DMS153 treated with DMSO at 0.1 percent for 48 hours (cell line): ENCODE measurements around the gene SMYD3.
"Not testable (repeated sequence)": the region's sequence is repeated elsewhere in the genome, so short reads cannot be mapped to it uniquely, and the experiment has no call there.

ENCODE experiments used
- DNase-seq: peaks from one replicate; lab custom pipeline; 2025; ENCODE audit not compliant: unreplicated experiment; lab: John Stamatoyannopoulos, UW

SMYD3 gene

DNA sequence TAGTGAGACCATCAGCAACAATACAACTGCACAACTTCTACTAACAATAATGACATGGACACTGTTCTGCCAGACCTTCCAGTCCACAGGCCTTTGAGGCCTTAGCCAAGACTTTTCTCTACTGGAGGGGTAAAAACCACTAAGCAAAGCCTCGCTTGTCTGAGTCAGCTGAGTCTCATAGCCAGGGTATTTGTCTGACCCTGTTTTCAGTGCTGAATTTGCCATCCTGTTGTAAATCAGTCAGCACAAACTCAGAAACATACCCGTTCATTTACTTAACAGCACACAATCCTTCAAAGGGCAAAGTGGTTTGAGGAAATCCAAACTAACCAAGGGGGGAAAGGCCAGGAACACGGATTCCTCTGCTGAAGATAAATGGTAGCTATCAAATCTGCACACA is 537.8 kb downstream of the SMYD3 start:
- DNase-seq = no peak

DNA sequence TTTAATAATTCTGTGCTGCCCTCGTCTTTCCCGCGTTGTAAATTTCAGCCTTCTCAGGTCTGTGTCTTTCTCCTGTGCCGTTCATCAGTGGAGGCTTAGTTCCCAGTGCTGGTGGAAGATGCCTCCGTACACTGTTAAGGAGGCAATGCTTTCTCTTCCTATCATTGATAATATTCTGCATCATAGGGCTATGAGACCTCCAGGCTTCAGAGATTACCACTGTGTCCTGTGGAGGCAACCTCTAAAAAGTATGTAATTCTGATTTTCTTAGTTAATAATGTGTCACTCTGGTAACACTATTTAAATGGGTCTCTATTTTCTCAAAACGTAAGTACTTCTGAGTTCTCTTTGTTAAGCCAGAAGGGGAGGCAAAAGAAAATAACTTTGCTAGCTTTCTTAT is 538.3 kb downstream of the SMYD3 start:
- DNase-seq = no peak

DNA sequence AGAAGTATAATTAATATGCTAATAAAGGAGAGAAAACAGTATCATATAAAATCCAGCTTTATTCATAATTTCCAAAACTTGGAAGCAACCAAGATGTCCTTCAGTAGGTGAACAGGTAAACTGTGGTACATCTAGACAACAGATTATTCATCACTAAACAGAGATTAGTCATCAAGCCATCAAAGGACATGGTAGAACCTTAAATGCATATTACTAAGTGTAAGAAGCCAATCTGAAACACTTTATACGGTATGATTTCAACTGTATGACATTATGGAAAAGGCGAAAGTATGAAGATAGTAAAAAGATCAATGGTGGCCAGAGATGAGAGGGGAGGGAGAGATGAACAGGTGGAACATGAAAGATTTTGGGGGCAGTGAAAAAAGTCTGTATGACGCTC is 541.7 kb downstream of the SMYD3 start:
- no peak for DNase-seq

DNA sequence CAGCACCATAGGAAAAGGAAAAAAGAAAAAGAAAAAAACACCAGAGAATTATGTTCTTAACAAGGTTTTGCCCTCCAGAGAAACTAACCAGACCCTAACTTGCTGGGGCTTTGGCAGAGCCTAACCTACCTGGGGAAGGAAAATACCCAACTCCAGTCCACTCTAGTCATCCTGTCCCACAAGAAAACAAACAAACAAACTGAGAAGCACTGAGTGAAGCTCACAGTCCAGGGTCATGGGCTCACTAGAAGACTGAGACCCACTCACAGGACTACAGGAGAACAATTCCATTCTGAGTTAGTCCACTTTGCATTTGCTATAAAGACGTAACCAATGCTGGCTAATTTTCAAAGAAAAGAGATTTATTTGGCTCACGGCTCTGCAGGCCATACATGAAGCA is 543.4 kb downstream of the SMYD3 start:
- no peak for DNase-seq

DNA sequence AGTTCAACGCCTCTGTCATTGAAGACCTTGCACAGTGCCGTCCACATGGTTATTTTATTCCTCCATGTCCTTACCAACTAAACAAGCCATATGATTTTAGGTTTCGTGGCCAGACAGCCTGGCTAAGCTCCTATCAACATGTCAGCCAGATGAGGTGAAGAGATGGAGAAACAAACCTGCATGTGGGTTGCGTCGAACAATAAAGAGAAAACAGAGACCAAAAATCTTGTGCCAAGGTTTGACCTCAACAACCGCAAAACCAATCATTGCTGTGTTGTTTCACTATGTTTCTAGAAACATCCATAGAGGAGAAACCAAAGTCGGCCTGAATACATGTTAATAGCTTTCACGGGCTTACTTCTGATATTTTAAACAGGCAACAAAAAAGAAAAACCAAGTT is 544.6 kb downstream of the SMYD3 start:
- DNase-seq = no peak

DNA sequence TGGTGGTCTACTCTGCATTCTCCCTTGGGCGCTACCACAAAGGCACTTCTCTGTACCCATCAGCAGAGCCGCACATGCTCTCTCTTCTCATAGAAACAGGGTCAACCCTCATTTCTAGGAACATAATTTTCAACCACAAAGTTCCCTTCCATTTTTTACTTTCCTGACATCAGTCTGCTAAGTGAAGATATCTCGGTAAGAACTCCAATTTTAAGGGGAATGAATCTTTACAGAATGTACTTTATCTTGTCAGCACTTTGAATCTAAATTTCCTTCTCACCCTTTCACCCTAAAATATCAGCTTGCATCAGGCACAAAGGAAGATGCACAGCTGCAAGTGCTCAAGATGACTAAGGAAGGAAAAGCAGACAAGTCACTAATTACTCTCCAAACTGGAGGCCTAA is 545.9 kb downstream of the SMYD3 start:
- no peak for DNase-seq

DNA sequence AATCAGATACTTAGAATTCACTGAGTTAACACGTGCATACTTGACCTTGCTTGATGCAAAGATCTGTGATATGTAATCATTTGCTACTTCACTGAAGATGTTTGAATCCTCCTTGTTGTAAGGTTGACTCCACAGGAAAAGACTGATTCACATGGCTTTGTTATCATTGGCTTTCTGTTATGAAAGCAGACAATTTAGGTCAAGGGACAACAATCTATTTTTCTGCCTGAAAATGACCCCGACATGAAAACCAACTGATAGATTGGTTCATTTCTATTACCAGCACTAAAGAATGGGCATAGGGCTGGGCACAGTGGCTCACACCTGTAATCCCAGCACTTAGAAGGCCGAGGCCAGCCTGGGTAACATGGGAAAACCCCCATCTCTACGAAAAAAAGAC is 546.9 kb downstream of the SMYD3 start:
- no peak for DNase-seq

DNA sequence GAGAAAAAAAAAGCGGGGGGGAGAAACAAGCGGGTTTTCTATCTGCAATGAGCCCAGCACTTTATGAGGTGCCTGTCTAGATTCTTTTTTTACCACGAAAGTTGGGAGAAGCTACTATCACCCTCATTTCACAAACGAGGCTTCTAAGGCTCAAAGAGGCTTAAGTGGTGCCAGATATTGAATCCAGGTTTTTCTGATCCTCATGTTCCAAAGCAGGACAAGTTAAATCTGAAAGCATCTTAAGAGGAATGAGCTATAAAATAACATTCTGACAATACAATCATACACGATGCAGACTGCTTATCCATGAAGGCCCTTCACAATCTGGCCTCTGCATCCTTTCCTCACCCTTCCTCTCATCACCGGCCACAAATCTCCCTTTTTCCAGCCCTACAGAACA is 549.1 kb downstream of the SMYD3 start:
- DNase-seq = no peak

DNA sequence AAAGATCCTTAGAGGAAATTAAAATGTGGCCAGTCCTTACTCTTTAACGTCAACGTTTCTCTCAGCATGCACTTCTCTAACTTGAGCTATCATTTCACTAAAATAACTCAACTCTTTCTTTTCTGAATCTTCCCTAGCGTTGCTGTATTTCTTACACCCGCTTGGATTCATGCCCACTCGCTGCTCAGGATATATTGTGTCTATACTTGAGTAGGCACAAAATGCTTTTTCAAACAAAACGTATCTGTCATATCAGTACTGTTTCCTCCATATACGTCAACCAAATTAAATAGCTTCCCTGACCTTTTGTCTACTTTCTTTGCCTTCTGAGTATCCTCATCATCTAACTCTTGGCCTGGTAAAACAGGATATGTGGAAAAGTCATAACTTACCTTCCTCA is 549.7 kb downstream of the SMYD3 start:
- no peak for DNase-seq

DNA sequence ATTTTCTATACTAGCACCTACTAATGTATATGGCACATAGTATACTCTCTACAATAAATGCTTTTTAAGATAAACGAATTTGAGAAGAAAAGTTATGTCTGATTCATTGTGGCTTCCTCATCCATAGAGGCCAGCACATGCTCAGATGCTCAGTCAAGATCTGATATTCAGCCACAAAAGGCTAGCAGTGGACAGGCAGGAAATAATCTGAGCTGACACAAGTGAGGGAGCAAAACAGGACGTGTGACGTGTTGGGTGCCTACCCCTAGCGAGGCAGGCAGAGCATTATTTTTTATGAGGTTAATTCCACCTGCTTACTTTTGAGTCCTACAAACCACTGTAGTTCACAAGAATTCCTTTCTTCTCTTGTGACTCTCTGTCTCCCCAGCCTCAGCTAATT is 550.9 kb downstream of the SMYD3 start:
- DNase-seq = no peak

DNA sequence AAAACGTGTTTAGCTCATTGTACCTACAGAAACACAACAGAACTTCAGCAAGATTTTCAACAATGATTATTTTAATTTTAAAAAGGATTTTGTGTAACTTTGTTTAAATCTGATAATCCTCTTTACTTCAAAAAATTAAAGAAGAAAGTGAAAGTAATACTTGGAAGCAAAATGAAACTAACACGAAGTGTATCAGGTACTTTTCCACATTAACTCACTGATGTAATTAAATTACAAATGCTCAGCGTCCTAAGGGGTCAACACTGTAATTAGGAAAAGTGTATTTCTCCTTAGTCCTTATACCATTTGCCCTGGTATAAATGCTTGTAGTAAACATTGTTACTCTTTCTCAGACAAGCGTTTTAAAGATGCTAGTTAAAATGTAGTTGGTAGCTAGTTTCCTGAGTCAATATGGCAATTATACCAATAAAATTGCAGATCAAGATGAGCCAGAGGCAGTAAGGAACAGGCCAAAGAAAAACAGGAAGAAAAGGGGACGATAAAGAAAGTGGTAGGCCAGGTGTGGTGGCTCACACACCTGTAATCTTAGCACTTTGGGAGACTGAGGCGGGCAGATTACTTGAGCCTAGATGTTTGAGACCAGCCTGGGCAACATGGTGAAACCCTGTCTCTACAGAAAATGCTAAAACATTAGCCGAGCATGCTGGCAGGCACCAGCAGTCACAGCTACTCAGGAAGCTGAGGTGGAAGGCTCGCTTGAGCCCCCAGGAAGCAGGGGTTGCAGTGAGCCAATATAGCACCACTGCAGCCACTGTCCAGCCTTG is 553.0 kb downstream of the SMYD3 start:
- DNase-seq = no peak

DNA sequence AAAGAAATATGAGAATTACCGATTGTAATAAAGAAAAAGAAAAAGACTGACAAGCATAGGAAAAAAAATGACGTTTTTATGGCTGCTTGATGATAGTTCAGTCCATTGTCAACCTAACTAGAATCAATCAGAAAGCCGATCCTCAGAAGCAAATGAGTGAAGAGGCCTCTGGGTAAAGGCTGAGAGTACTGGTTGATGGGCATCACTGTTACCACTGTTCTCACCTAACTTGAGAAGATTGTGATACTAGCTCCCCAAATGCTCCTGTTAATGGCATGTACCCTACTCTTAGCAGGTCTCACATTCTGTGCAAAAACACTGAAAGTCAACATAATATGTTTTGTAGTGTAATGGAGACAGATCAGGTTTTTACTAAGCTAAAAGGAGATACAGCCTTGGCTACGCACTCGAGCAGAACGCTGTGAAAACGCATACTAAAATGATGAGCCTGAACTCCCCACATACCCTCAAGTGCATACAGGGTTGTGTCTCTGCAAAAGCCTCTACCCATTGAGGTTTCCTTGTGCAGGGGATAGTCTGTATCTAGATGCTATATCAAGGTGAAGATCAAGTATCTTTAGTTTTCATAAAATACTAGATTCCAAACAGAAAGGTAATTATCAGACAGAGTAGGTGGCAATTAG is 554.6 kb downstream of the SMYD3 start:
- DNase-seq = no peak

DNA sequence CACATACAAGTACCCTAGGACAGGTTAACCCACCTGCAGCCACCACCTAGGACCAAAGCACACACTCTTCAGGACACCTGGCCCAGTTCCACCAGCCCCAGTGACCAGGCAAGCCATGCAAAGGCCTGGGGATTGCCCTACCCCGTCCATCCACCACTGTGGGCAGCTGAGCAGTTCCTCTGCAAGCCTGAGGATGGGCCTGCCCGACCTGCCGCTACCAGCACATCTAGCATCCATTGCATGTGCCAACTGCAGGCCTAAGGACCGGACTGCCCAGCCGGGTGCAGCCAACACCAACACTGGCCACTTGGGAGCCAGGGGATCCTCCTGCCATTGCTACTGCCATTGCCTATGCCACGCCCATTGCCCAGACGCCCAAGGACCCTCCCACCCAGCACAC is 558.3 kb downstream of the SMYD3 start:
- no peak for DNase-seq

DNA sequence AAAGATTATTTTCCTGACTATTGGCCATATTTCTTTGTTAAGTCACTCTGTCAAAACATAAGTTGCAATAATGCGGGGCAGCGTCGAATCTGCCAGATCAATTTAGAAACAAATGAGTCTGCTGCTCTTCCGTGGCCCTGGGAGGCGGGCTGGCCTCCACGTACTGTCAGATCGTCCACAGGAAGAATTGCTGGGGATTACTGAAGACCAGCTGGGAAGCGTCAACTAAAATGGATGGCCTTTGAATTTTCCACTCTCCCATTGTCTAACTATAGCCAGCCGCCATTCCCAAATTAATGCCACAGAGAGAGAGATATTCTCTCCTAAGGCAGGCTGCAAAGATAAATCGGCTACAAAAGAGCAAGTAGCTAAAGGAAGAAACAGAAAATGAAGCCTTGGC is 560.2 kb downstream of the SMYD3 start:
- no peak for DNase-seq

DNA sequence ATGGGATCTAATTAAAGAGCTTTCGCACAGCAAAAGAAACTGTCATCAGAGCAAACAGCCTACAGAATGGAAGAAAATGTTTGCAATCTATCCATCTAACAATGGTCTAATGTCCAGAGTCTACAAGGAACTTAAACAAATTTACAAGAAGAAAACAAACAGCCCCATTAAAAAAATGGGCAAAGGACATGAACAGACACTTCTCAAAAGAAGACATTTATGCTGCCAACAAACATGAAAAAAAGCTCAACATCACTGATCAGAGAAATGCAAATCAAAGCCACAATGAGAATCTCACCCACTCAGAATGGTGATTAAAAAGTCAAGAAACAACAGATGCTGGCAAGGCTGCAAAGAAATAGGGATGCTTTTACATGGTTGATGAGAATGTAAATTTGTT is 561.9 kb downstream of the SMYD3 start:
- not testable (repeated sequence) for DNase-seq

DNA sequence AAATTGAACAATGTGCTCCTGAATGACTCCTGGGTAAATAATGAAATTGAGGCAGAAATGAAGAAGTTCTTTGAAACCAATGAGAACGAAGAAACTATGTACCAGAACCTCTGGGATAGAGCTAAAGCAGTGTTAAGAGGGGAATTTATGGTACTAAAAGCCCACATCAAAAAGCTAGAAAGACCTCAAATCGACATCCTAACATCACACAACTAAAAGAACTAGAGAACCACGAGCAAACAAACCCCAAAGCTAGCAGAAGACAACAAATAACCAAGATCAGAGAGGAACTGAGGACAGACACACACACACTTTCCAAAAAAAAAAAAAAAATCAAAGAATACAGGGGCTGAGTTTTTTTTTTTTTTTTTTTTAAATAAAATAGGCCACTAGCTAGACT is 564.2 kb downstream of the SMYD3 start:
- no peak for DNase-seq

DNA sequence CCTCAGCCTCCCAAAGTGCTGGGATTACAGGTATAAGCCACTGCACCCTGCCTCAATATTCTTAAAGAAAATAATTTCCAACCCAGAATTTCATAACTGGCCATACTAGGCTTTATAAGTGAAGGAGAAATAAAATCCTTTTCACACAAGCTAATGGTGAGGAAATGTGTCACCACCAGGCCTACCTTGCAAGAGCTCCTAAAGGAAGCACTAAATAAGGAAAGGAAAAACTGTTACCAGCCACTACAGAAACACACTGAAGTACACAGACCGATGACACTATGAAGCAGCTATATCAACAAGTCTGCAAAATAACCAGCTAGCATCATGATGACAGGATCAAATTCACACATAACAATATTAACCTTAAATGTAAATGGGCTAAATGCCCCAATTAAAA is 565.3 kb downstream of the SMYD3 start:
- DNase-seq = not testable (repeated sequence)

DNA sequence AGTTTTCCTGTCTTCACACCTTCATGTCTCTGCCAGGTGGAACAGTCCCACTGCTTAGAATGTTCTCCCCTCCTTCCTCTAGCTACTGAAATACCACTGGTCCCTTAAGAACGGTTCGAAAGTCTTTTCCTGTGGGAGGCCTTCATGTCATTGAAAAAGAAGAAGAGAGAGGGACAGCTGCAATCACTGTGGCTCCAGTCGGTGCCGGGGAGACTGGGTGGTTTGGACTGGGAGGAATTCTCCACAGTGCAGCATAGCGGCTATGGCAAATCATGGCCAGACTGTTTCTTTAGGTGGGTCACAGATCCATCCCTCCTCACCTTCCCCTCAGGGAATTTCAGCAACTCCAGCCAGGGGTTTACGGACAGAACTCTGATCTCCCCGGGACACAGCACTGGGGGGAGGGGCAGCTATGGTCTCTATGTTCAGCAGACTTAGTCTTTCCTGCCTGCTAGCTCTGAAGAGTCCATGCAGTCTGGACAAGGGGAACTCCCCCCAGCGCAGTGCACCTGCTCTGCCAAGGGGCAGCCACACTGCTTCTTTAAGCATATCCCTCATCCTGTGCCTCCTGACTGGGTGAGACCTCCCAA is 567.2 kb downstream of the SMYD3 start:
- no peak for DNase-seq

DNA sequence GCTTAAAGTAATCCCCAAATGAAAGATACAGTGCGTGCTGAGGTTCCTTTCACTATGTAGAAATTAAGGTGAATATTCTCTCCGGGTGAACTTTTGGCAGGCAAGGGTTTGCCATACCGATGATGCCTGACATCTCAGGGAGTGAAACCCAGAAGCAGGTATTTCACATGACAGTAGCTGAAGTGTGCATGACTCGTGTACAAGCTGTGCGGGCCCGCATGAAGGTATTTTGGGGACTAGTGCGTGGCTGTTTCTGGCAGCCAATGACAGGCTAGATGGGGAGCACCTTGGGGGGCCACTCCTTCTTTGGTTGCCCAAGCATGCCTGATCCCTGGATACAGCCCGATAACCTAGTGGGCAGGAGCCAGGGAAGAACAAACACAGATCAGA is 569.0 kb downstream of the SMYD3 start:
- DNase-seq = no peak

DNA sequence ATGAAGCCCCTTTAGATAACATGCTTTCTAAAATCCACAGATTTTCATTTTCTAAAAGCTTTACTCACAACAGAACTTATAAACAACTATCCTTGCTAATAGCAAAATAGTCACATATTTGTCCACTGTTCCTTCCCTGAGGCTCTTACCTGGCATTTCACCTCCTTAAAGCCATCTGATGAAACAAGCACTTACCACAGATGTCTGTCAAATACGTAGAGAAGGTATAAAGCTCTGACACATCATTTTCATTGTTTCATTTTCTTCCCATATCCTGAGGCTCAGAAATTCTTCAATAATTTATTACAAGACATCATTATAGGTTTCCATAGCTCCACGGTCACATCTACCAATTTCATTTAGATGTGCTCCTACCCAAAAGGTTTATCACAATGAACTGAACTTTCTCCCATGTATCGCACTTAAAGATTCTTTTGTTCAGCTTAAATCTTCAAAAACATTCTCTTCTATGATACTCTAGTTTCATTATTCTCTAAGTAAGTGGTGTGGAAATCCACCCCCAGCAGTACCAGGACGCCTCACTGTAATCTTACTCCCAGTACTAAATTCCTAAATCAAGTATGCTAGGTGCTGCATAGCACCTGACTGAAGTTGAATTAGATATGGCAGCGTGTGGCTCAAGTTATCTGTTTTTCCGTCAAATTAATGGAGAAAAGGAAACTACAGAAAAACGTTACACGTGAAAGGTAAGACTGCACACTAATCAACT is 569.6 kb downstream of the SMYD3 start:
- no peak for DNase-seq

DNA sequence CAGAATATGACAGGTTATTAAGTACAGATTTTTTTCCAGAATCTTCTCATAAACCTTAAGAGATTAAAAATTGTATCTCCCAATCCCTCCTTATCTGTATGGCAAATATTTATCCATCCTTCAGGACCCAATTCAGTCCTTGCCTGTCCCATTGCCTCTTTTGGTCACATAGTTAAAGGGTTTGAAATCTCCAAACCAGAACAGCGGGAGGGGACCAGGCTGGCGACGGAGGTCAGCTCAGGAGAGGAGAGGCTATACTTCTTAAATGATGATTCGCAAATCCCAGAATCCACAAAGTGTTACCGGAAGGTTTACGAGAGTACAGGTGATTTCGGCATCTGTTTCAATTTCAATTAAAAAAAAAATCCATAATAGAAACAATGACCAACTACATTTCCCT is 572.7 kb downstream of the SMYD3 start:
- DNase-seq = no peak
